ENCODE results near the gene RHOBTB3.

The RHOBTB3 gene

DNA sequence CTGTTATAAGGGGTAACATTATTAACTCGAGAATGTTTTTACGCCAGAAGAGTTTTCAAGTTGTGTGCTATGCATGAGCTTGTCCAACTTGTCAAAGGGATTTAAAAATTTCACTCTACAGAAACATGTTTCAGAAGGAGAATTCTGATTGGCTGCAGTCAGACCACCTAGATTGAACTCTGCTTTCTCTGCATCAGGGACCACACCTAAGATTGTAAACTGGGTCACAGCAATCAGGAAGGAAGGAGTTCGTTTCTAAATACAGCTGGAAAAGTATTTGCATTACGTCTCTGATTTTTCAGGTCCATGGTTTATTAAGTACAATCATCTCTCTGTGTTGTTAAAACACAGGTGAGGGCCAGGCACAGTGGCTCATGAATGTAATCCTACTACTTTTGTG is 85.6 kb downstream of the RHOBTB3 start:
- peak overlapping the region; percentile 25 for H3K27ac Mint-ChIP-seq
- H3K9me3 Mint-ChIP-seq = no peaks in the 10 kb centered on the region
- H3K4me1 Mint-ChIP-seq = peaks cover 85% of the 10 kb centered on the region
- peaks cover 12% of the 10 kb centered on the region for H3K36me3 Mint-ChIP-seq (ENCODE audit: low read depth)
- DNase-seq = no peak
- no peaks in the 10 kb centered on the region for H3K27me3 Mint-ChIP-seq
- H3K4me3 Mint-ChIP-seq = peak overlapping the region; percentile 79
- ATAC-seq = no peak

DNA sequence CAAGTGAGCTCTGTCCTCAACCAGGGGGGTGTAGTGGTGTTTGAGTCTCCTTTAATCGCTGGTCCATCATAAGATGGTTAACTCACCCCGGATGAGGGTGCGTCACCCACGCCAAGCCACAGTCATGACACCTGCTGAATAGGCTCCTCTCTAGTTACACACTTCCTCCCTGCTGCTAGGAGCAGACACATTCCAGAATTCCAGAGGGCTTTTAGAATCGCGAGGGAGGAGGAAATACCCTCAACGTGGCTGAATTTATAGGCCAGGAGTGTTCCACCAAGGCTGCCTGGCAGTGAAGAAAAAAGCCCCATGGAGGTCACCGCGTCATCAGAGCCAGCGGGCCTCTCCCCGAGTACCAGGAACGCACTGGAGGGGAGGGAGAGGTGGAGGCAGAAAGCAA is 86.3 kb downstream of the RHOBTB3 start:
- Mint-ChIP-seq H3K27ac (peak overlapping the region; percentile 82), H3K4me1 (peaks cover 80% of the 10 kb centered on the region), H3K4me3 (peak overlapping the region; percentile 79), H3K36me3 (ENCODE audit: low read depth) (peaks cover 12% of the 10 kb centered on the region), H3K27me3 (no peaks in the 10 kb centered on the region), H3K9me3 (no peaks in the 10 kb centered on the region)
- no peak for DNase-seq
- peak; percentile 42 for ATAC-seq

DNA sequence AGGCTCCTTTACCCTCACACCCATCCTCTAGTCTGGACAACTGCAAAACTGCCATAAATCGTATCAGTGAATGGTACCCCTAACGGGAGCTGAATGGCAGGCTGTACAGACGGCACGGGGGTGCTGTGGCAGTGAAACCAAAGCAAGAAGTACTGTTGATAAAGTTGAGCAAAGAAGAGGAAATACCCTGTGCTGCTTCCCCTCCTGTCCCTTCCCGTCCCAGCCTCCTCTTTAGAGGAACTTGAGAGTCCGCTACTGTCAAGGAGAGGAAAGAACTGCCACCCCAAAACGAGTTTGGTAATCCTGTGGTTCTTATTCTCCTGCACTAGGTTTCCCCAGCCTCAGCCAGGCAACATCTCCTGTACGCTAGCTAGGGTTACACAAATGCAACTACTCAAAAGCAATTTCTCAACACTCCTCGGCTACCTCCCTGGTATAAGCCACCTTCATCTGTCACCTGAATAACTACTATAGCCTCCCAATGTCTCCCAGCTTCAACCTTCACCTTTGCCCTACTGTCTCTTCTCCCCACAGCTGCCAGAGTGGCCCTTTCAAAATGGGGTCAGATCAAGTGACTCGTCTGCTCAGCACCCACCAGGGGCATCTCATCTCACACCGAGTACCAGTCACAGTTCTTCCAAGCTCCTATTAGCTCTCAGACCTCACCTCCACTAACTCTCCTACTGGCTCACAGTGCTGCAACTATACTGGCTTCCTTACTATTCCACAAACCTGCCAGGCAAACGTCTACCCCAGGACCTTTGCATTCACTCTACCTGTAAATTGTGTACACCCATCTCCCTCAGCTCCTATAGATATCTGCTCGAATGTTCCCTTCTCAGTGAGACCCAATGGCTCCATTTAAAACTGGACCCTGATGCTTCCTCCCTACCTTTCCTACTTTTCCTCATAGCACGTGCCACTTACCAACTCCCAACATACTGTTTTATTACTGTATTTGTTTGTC is 87.3 kb downstream of the RHOBTB3 start:
- H3K4me3 Mint-ChIP-seq = peak overlapping the region; percentile 79
- no peaks in the 10 kb centered on the region for H3K27me3 Mint-ChIP-seq
- peaks cover 11% of the 10 kb centered on the region for H3K36me3 Mint-ChIP-seq (ENCODE audit: low read depth)
- DNase-seq = no peak
- peaks cover 82% of the 10 kb centered on the region for H3K4me1 Mint-ChIP-seq
- ATAC-seq = peak; percentile 42
- H3K9me3 Mint-ChIP-seq = no peaks in the 10 kb centered on the region
- peak overlapping the region; percentile 82 for H3K27ac Mint-ChIP-seq

DNA sequence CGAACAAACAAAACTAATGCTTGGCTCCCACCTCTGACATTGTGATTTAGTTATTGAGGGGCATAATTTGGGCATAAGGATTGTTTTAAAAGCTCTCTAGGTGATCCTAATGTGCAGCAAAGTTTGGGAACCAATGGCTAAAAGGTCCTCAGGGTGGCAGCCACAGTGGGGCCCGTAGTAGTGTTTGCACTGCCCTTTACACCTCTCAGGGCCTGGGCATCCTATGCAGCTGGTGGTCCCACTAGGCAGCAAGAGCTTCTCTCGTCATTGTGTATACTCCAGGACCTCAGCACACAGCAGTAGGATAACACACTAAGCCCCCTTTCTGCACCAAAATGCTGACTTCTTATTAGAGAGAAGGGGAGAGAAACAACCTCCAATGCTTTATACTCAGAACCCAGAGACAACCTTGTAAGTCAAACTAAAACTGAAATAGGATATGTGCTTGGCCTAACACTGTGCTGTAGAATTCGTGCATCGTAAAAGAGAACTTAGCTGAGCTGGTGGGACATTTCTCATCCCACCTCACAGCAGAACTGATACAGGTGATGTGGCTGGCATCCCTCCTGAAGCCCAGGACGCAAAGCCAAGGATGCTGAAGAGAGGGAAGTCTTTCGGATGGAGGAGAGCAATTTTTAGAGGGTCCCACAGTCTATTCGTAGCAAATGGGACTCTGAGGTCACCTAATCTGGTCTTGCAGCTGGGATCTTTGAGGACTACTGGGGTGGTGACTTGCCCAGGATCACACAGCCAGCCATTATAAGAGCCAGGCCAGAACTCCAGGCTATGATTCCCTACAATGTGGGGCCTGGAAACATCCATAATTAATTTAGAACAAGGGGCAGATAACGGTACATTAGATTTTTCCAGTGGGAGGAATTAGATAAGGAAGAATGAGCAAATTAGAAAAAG is 90.2 kb downstream of the RHOBTB3 start:
- peaks cover 81% of the 10 kb centered on the region for H3K4me1 Mint-ChIP-seq
- ATAC-seq = no peak

DNA sequence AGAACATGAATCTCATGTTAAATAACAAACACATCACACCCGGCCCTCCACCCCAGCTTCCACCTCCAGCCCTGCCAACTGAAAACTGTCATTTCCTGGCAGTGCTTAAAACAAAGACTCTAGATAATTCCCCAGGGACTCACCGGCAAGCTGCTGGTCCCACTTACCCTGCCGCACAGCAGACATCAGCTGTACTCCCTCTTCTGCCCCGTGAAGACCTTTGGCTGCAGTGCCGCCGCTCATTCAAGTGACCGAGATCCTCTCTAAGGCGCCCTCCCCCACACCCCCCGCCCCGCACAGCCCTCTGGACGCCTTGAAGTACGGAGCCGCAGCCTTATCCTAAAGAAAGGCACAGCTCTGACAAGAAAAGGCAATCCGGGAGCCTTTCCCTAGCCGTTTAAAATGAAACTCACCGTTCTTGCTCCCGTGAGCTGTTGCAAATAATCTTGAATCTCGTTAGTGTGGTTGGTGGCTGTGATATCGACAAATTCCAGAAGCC is 91.0 kb downstream of the RHOBTB3 start:
- Mint-ChIP-seq H3K4me3 (peak overlapping the region; percentile 90), H3K4me1 (peaks cover 74% of the 10 kb centered on the region), H3K27ac (peak overlapping the region; percentile 87), H3K9me3 (no peaks in the 10 kb centered on the region), H3K36me3 (ENCODE audit: low read depth) (no peaks in the 10 kb centered on the region), H3K27me3 (no peaks in the 10 kb centered on the region)
- DNase-seq (peak; percentile 40), ATAC-seq (no peak)

More for the DNA sequence above, 90.2 kb downstream of the RHOBTB3 start:
- Mint-ChIP-seq H3K36me3 (ENCODE audit: low read depth) (peaks cover under 1% of the 10 kb centered on the region), H3K27ac (peak overlapping the region; percentile 87), H3K27me3 (no peaks in the 10 kb centered on the region), H3K4me3 (peak overlapping the region; percentile 90), H3K9me3 (no peaks in the 10 kb centered on the region)
- no peak for DNase-seq

DNA sequence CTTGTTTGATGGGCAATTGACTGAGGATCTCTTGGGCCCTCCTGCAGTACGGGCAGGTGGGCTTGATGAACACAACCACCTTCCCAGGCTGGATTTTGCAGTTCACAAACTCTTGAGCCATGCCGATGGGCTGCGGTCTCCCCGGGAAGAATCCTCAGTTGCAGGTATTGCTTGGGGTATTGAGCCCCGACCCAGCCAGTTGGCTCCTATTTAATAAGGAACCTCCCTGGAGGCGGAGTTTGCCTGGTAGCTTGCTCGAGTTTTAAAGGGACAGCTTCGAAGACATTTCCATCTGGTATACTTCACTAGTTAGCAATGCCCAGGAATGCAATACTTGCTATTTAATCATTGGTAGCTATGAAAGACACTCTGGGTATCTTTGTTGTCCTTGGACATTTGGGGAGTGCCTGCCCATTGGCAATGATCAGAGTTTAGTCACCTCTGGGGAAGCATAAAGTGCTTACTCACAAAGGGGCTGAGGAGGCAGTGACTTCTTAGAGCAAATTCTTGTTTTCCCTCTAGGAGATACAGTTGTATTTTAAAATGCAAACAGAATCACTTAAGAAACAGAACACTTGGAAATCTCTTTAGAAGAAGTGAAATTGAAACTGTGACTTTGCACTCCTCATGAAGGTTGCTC is 91.5 kb downstream of the RHOBTB3 start, which contains the start of gene GLRX:
Gene GLRX, minus strand, starts transcription at position 185 of the 640 bp plus-strand sequence. Its CDS starts 64 bp downstream, at position 121.
- no peaks in the 10 kb centered on the region for H3K36me3 Mint-ChIP-seq (ENCODE audit: low read depth)
- H3K27ac Mint-ChIP-seq = peak within 1 kb of the TSS; percentile 87
- peak; percentile 27 for ATAC-seq
- no peaks in the 10 kb centered on the region for H3K9me3 Mint-ChIP-seq
- no peaks in the 10 kb centered on the region for H3K27me3 Mint-ChIP-seq
- H3K4me1 Mint-ChIP-seq = peaks cover 72% of the 10 kb centered on the region
- peak; percentile 57 for DNase-seq
- H3K4me3 Mint-ChIP-seq = peak within 1 kb of the TSS; percentile 90

DNA sequence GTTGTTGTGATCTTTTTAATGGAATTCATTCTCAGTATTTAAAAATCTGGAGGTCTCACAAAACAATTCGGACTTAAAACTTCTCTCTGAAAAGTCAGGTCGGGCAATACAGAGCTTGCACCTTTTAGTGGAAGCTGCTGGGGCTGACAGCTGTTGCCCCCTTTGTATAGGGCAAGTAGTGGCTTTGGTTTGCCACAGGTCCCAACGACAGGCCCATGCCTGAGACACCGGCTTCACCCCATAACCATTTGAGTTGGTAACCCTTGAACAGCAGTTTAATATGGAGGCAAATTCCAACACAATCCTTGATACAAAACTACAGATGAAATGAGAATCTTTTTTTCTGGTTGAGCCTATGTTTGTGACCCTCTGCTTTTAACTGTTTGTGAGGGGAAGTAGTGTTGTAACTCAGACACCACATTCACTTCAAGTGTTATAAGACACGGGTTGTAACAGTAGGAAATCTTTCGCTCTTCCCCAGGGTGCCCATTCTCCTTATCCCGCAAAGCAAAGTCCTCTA is 92.1 kb downstream of the RHOBTB3 start:
- Mint-ChIP-seq H3K27ac (peak overlapping the region; percentile 87), H3K9me3 (no peaks in the 10 kb centered on the region), H3K4me3 (peak overlapping the region; percentile 90), H3K36me3 (ENCODE audit: low read depth) (no peaks in the 10 kb centered on the region), H3K27me3 (no peaks in the 10 kb centered on the region), H3K4me1 (peaks cover 67% of the 10 kb centered on the region)
- DNase-seq = no peak
- ATAC-seq = no peak

DNA sequence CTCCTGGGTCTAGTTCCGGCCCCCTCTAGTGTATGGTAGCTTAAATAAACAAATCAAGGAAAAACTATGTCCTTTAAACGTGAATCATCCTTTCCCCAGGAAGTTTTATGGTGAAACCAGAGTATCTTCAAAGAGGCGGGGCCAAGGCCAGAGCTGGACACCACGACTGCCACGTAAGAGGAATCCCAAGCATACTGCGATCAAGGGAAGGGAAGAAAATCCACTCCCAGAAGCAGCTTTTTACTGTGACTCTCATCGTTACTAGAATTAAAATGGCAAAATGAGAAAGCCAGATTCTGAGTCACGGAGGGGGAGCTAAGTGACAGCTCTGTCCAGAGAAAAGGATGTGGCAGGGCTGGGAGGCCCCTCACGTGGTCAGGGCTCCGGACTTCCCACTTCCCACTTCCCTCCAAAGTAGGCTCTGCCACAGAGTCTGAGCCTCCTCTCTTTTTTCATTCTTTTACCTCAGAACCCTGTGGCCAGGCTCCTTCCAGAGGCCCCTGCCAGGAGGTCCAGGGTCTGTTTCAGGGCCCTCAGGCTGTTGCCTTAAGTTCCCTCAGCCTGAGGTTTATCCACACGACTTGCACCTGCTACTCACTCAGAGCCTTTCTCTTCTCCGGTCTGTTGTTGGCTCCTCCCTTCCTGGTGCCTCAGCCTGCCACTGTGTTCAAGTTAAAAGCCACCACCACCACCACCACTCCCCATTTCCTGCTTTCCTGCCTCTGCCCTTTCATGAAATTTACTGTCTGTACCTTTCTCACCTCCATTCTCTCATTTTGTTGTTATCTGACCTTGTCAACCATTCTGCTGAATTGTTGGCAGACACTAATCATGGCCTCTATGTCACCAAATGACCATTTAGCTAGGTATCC is 92.8 kb downstream of the RHOBTB3 start:
- Mint-ChIP-seq H3K36me3 (ENCODE audit: low read depth) (no peaks in the 10 kb centered on the region), H3K9me3 (no peaks in the 10 kb centered on the region), H3K27me3 (no peaks in the 10 kb centered on the region), H3K4me1 (peaks cover 60% of the 10 kb centered on the region), H3K27ac (peak overlapping the region; percentile 87), H3K4me3 (peak overlapping the region; percentile 90)
- peak; percentile 53 for DNase-seq
- ATAC-seq = peak; percentile 66

DNA sequence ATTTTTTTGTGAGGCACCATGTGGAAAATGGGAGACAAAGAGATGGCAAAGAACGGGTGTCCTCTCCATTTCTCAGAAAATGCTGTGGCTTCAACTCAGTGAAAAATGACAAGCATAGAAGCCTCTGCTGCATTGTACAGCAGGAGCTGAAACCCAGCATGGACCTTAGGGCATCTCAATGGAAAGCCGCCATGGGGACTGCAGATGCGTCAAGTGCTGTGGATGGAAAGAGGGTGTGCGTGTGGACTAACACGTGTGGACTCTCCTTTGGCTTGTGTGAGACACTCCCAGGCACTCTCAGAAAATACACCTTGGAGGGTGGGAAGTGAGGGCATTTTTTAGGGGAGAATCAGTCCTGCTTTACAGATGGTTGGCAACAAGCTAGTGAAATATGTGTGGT is 93.6 kb downstream of the RHOBTB3 start:
- ATAC-seq = no peak
- peaks cover 53% of the 10 kb centered on the region for H3K4me1 Mint-ChIP-seq
- H3K36me3 Mint-ChIP-seq (ENCODE audit: low read depth) = no peaks in the 10 kb centered on the region
- H3K27me3 Mint-ChIP-seq = no peaks in the 10 kb centered on the region
- H3K9me3 Mint-ChIP-seq = no peaks in the 10 kb centered on the region
- peak overlapping the region; percentile 87 for H3K27ac Mint-ChIP-seq
- peak overlapping the region; percentile 90 for H3K4me3 Mint-ChIP-seq
- no peak for DNase-seq

DNA sequence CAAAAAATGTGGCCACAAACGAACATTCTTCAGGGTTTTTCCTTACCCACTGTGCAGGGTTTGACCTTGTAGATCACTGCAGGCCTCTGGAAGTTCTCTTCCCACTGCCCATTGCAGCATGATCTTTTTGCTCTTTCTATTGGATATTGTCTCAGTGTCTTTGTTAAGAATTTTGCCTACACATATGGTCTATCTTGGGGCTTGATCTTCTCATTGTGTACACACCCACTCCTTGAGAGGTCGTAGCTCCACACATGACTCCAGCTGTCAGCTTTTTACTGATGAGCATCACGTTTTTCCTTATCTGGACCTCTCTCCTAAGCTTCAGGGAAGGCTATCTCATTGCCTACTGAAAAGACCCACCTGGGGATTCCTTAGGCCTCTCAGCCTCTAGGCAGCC is 94.4 kb downstream of the RHOBTB3 start:
- DNase-seq (no peak), ATAC-seq (no peak)
- no peak overlapping the region for H3K4me3 Mint-ChIP-seq
- no peaks in the 10 kb centered on the region for H3K27me3 Mint-ChIP-seq
- H3K9me3 Mint-ChIP-seq = no peaks in the 10 kb centered on the region
- H3K27ac Mint-ChIP-seq = peak overlapping the region; percentile 52
- no peaks in the 10 kb centered on the region for H3K36me3 Mint-ChIP-seq (ENCODE audit: low read depth)
- peaks cover 49% of the 10 kb centered on the region for H3K4me1 Mint-ChIP-seq

DNA sequence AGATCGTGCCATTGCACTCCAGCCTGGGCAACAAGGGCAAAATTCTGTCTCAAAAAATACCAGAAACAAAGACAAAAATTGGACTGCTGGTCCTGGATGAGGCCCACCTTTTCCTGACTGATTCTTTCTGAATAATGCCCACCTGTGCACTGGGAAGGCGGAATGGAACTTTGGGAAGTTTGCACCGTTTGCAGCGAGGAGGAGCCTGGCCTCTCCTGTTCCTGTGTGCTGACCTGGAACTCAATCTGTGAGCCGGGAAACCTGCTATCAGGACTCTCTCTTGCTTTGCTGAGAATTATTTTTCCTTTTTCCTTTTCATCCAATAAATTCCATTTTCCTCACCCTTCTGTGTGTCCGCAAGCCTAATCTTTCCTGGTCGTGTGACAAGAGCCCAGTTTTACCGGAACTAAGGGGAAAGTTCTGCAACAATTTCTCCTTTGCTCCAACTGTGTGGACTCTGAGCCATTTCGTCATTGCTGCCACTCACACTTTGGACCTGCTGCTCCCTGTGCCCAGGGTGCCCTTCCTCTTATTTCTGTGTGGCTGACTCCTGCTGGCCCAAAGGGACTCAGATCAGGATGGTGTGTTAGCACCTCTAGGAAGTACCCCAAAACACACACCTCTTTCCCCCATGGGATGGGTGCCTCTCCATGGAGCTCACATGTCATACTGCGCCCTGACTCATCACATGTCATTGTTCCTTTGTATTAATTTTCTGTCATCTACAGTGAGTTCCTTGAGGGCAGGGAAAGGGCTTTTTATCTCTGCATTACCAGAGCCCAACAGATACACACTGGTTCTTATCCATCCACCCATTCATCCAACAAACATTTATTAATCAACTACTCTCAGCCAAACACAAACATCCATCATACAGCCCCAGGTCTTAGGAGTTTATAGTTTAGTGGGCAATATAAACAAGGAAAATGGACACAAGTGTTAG is 96.1 kb downstream of the RHOBTB3 start:
- H3K4me1 Mint-ChIP-seq = peaks cover 36% of the 10 kb centered on the region
- H3K36me3 Mint-ChIP-seq (ENCODE audit: low read depth) = no peaks in the 10 kb centered on the region
- H3K4me3 Mint-ChIP-seq = no peak overlapping the region
- no peaks in the 10 kb centered on the region for H3K27me3 Mint-ChIP-seq
- no peaks in the 10 kb centered on the region for H3K9me3 Mint-ChIP-seq
- no peak for ATAC-seq
- DNase-seq = no peak
- H3K27ac Mint-ChIP-seq = peak overlapping the region; percentile 2

DNA sequence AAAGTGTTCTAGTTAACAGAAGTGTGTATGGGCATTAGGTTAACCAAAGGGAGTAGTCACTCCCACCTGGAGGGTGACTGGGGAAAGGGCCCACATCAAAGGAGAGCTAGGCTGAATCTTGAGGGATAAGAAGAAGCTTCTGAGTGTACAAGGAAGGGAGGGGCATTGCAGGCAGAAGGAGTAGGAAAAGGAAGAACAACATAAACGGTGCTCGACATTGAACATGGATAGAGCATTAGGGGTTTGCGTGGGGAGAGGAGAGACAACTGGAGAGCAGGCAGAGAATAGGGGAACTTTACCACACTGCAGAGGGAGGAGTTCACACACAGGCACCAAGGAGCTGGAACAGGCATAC is 96.7 kb downstream of the RHOBTB3 start:
- H3K4me1 Mint-ChIP-seq = peaks cover 36% of the 10 kb centered on the region
- H3K27ac Mint-ChIP-seq = peak overlapping the region; percentile 2
- DNase-seq (no peak), ATAC-seq (no peak)
- no peaks in the 10 kb centered on the region for H3K36me3 Mint-ChIP-seq (ENCODE audit: low read depth)
- H3K4me3 Mint-ChIP-seq = no peak overlapping the region
- no peaks in the 10 kb centered on the region for H3K27me3 Mint-ChIP-seq
- H3K9me3 Mint-ChIP-seq = no peaks in the 10 kb centered on the region

All from activated naive CD8-positive, alpha-beta T cell treated with anti-CD3 and anti-CD28 coated beads, Interleukin-2, amount 50 U/mL, for 24 hours (primary cell).